CD14-positive monocyte (primary cell): ENCODE measurements around the gene INTS14. TPM values are rescaled to one million over a fixed set of nuclear protein-coding genes. Genes with fewer than 3 reads are reported as not detected.
"Not testable (repeated sequence)": the region's sequence is repeated elsewhere in the genome, so short reads cannot be mapped to it uniquely, and the experiment has no call there.

Experiments used
- DNase-seq, 3 donors: peaks; one replicate each; pipeline ENCODE4 v3.0.0-alpha.2; 2011 to 2022
- H2AFZ ChIP-seq: 2 replicates; pipeline ENCODE4 v1.6.0; 2012; ENCODE audit warnings: mild to moderate bottlenecking, low read depth, low read length, inconsistent platforms; ENCODE audit not compliant: insufficient read depth, poor library complexity, severe bottlenecking
- H3K27ac ChIP-seq, 2 donors: 1 replicate in 1 of 2; 2 replicates in 1 of 2; pipeline ENCODE4 v1.5.1; 2012 to 2013; ENCODE audit warnings: low read length in 2 of 2, control low read depth in 1 of 2, inconsistent platforms in 1 of 2, low read depth in 1 of 2, mild to moderate bottlenecking in 1 of 2
- H3K27me3 ChIP-seq, 2 donors: one replicate each; pipeline versions ENCODE4 v1.6.0 to v1.6.1; 2011 to 2013; ENCODE audit warnings: low read length in 2 of 2; ENCODE audit not compliant: control insufficient read depth in 2 of 2, insufficient read depth in 2 of 2
- H3K36me3 ChIP-seq, 2 donors: replicated peaks in 1 of 2; 1 replicate in 1 of 2; 2 replicates in 1 of 2; pipeline versions ENCODE4 v1.5.1 to v1.6.1; 2012 to 2013; ENCODE audit warnings: low read length in 2 of 2, control low read depth in 1 of 2, inconsistent platforms in 1 of 2, mild to moderate bottlenecking in 1 of 2; ENCODE audit not compliant: insufficient read depth in 2 of 2, control insufficient read depth in 1 of 2
- H3K4me1 ChIP-seq, 2 donors: 1 replicate in 1 of 2; 2 replicates in 1 of 2; pipeline versions ENCODE4 v1.5.1 to v1.6.1; 2012 to 2013; ENCODE audit warnings: low read length in 2 of 2, control low read depth in 1 of 2, inconsistent platforms in 1 of 2, mild to moderate bottlenecking in 1 of 2, moderate library complexity in 1 of 2; ENCODE audit not compliant: insufficient read depth in 2 of 2, control insufficient read depth in 1 of 2
- H3K4me2 ChIP-seq: replicated peaks from 2 replicates; pipeline ENCODE3; 2012; ENCODE audit warnings: low read length, moderate library complexity, mild to moderate bottlenecking; ENCODE audit not compliant: poor library complexity, severe bottlenecking; ENCODE audit errors: extremely low read depth
- H3K4me3 ChIP-seq, 3 experiments: fragments of 200-600 bp in 1 of 3; sonication (generic) in 1 of 3; replicated peaks in 1 of 3; 1 replicate in 2 of 3; 2 replicates in 1 of 3; pipeline ENCODE4 v1.5.1; 2011 to 2013; ENCODE audit warnings: low read length in 3 of 3, mild to moderate bottlenecking in 3 of 3, control low read depth in 2 of 3, low read depth in 2 of 3, inconsistent platforms in 1 of 3, moderate library complexity in 1 of 3
- H3K79me2 ChIP-seq: 2 replicates; pipeline ENCODE4 v1.6.0; 2012; ENCODE audit warnings: mild to moderate bottlenecking, control low read depth, inconsistent platforms, low read length, moderate library complexity; ENCODE audit not compliant: insufficient read depth
- H3K9ac ChIP-seq: 2 replicates; pipeline ENCODE4 v1.6.0; 2017; ENCODE audit warnings: low read length, mild to moderate bottlenecking; ENCODE audit not compliant: insufficient read depth, poor library complexity, severe bottlenecking
- H3K9me3 ChIP-seq, 2 donors: replicated peaks in 1 of 2; 1 replicate in 1 of 2; 2 replicates in 1 of 2; pipeline versions ENCODE4 v1.5.1 to v1.6.1; 2012 to 2013; ENCODE audit warnings: low read length in 2 of 2, control low read depth in 1 of 2; ENCODE audit not compliant: control insufficient read depth in 1 of 2, insufficient read depth in 1 of 2
- H4K20me1 ChIP-seq: 2 replicates; pipeline ENCODE4 v1.6.0; 2012; ENCODE audit warnings: mild to moderate bottlenecking, low read length, control low read depth, moderate library complexity; ENCODE audit not compliant: insufficient read depth
- H3K27ac Mint-ChIP-seq, 7 donors: one replicate each; pipeline ENCODE4 v1.8.0; 2020; ENCODE audit warnings: mild to moderate bottlenecking in 7 of 7, mixed read lengths in 7 of 7, moderate library complexity in 6 of 7, inconsistent platforms in 2 of 7
- H3K27me3 Mint-ChIP-seq, 3 donors: one replicate each; pipeline ENCODE4 v1.8.0; 2021 to 2022; ENCODE audit warnings: low read depth in 3 of 3, mild to moderate bottlenecking in 3 of 3, mixed read lengths in 3 of 3, moderate library complexity in 3 of 3, inconsistent platforms in 1 of 3
- H3K36me3 Mint-ChIP-seq, 2 donors: one replicate each; pipeline ENCODE4 v1.8.0; 2020; ENCODE audit warnings: mixed read lengths in 2 of 2, inconsistent platforms in 1 of 2, mild to moderate bottlenecking in 1 of 2
- H3K4me1 Mint-ChIP-seq: one replicate; pipeline ENCODE4 v1.8.0; 2020; ENCODE audit warnings: mild to moderate bottlenecking, mixed read lengths
- H3K4me3 Mint-ChIP-seq, 2 donors: one replicate each; pipeline ENCODE4 v1.8.0; 2020; ENCODE audit warnings: mild to moderate bottlenecking in 2 of 2, mixed read lengths in 2 of 2, moderate library complexity in 1 of 2
- H3K9me3 Mint-ChIP-seq, 7 donors: one replicate each; pipeline ENCODE4 v1.8.0; 2020 to 2022; ENCODE audit warnings: mixed read lengths in 7 of 7, mild to moderate bottlenecking in 6 of 7, moderate library complexity in 6 of 7, inconsistent platforms in 2 of 7
- WGBS: methylation state at CpG from one replicate; pipeline ENCODE4 v1.1.5; 2013; ENCODE audit warnings: missing lambda C conversion rate; ENCODE audit not compliant: insufficient coverage; 5-methylcytosine and 5-hydroxymethylcytosine counted together
- intact Hi-C, 2 donors: fragments of 100-400 bp; cut with micrococcal nuclease; formaldehyde crosslinking; loops; one replicate each; pipeline versions ENCODE4 v1.15.0 to v1.15.1; 2023
- polyA plus RNA-seq, 3 donors: library from polyadenylated mRNA; depleted of rRNA in 1 of 3; unstranded in 2 of 3; stranded (reverse) in 1 of 3; fragments of 300-500 nt in 2 of 3; fragments of >200 nt in 1 of 3; fragmentation: Illumina TruSeq in 2 of 3; gene quantifications; 1 replicate in 2 of 3; 2 replicates in 1 of 3; pipeline ENCODE4 v1.2.3, GENCODE V29; 2012 to 2021
- TF ChIP-seq, protein P1 (sequence below): fragments of 200-600 bp; IDR thresholded peaks from one replicate; pipeline ENCODE4 v1.8.0; 2022; ENCODE audit warnings: antibody characterized with exemption, mild to moderate bottlenecking

INTS14 gene
- polyA plus RNA-seq, 3 donors: 10.1 to 20.3 (median 12.0) TPM

GRCh38 chr15:65618560-65619109 is 7.7 kb upstream of the INTS14 start:
- H3K27me3 ChIP-seq: no peaks in the 10 kb centered on the region
- Mint-ChIP-seq H3K27me3 (no peaks in the 10 kb centered on the region), H3K4me1 (no peaks in the 10 kb centered on the region), H3K36me3 (peaks cover 2 to 5% of the 10 kb centered on the region in 2 donors), H3K27ac (no peak overlapping the region), H3K9me3 (no peaks in the 10 kb centered on the region), H3K4me3 (no peak overlapping the region)
- H3K4me3 ChIP-seq: no peak overlapping the region
- H3K36me3 ChIP-seq: no peaks in the 10 kb centered on the region
- DNase-seq: no peak
- intact Hi-C loops: no loop called here
- no peak overlapping the region for H3K4me2 ChIP-seq
- TF ChIP-seq, protein P1, sequence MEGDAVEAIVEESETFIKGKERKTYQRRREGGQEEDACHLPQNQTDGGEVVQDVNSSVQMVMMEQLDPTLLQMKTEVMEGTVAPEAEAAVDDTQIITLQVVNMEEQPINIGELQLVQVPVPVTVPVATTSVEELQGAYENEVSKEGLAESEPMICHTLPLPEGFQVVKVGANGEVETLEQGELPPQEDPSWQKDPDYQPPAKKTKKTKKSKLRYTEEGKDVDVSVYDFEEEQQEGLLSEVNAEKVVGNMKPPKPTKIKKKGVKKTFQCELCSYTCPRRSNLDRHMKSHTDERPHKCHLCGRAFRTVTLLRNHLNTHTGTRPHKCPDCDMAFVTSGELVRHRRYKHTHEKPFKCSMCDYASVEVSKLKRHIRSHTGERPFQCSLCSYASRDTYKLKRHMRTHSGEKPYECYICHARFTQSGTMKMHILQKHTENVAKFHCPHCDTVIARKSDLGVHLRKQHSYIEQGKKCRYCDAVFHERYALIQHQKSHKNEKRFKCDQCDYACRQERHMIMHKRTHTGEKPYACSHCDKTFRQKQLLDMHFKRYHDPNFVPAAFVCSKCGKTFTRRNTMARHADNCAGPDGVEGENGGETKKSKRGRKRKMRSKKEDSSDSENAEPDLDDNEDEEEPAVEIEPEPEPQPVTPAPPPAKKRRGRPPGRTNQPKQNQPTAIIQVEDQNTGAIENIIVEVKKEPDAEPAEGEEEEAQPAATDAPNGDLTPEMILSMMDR: no peak
- no peaks in the 10 kb centered on the region for H3K79me2 ChIP-seq
- no peaks in the 10 kb centered on the region for H4K20me1 ChIP-seq
- H3K4me1 ChIP-seq: no peaks in the 10 kb centered on the region
- no peak overlapping the region for H2AFZ ChIP-seq
- H3K9me3 ChIP-seq: no peaks in the 10 kb centered on the region
- H3K9ac ChIP-seq: no peak overlapping the region
- no peak overlapping the region for H3K27ac ChIP-seq
- no CpG with 5 or more reads among the region's 5 CpGs for WGBS

DNA sequence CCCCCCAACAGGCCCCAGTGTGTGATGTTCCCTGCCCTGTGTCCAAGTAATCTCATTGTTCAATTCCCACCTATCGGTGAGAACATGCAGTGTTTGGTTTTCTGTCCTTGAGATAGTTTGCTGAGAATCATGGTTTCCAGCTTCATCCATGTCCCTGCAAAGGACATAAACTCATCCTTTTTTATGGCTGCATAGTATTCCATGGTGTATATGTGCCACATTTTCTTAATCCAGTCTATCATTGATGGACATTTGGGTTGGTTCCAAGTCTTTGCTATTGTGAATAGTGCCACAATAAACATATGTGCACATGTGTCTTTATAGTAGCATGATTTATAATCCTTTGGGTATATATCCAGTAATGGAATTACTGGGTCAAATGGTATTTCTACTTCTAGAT is 5.0 kb upstream of the INTS14 start:
- H3K4me1 ChIP-seq, H3K4me2 ChIP-seq, H3K27ac Mint-ChIP-seq, H3K27me3 ChIP-seq, H3K4me3 ChIP-seq, H3K36me3 ChIP-seq, intact Hi-C loops, H3K4me3 Mint-ChIP-seq, H2AFZ ChIP-seq, H4K20me1 ChIP-seq, DNase-seq, H3K27me3 Mint-ChIP-seq, H3K36me3 Mint-ChIP-seq, H3K27ac ChIP-seq, H3K9me3 ChIP-seq, H3K9me3 Mint-ChIP-seq, H3K79me2 ChIP-seq, H3K9ac ChIP-seq: not testable (repeated sequence)
- no CpG with 5 or more reads among the region's 1 CpG for WGBS
- peaks cover 14% of the 10 kb centered on the region for H3K4me1 Mint-ChIP-seq
